OCI-LY7 (cell line): ENCODE data around the gene CABLES1.

Source experiments
- CTCF ChIP-seq: fragments of 200-600 bp; sonication (generic); conservative IDR thresholded peaks from 2 replicates; pipeline ENCODE4 v1.5.1; 2014; ENCODE audit warnings: mild to moderate bottlenecking, antibody characterized with exemption, low read length, moderate library complexity, mixed read lengths
- EZH2phosphoT487 ChIP-seq: fragments of 200-600 bp; sonication (generic); IDR thresholded peaks from 2 replicates; pipeline ENCODE4 v1.6.1; 2018; ENCODE audit warnings: low read depth, borderline replicate concordance, mild to moderate bottlenecking, mixed run types, antibody characterized with exemption, low read length, moderate library complexity, mixed read lengths

- TF ChIP-seq CTCF (no peak), EZH2phosphoT487 (no peak)
These were observed 47.9 kb upstream of the CABLES1 start for GRCh38 chr18:23087352-23087751.
